Upper lobe of left lung (tissue), 6 donors: ENCODE data around the gene ATPAF1. TPM values are rescaled to one million over a fixed set of nuclear protein-coding genes. Genes with fewer than 3 reads are reported as not detected.

ENCODE experiments used
- ATAC-seq, 2 donors: fragments of 200-7000 bp; cut with Tn5 transposase; one replicate each; pipeline ENCODE4 v1.9.1; 2022; ENCODE audit warnings: mild to moderate bottlenecking in 2 of 2, moderate library complexity in 2 of 2; ENCODE audit not compliant: low FRiP score in 2 of 2
- DNase-seq, 2 donors: peaks; one replicate each; pipeline ENCODE4 v3.0.0-alpha.2; 2019 to 2020
- H3K27ac ChIP-seq, 4 donors: fragments of 200-600 bp; sonication (generic); one replicate each; pipeline ENCODE4 v1.5.1; 2016 to 2019
- H3K27me3 ChIP-seq, 4 donors: fragments of 200-600 bp; sonication (generic); one replicate each; pipeline ENCODE4 v1.5.1; 2017 to 2019
- H3K36me3 ChIP-seq, 4 donors: fragments of 200-600 bp; sonication (generic); one replicate each; pipeline ENCODE4 v1.5.1; 2016 to 2019
- H3K4me1 ChIP-seq, 4 donors: fragments of 200-600 bp; sonication (generic); one replicate each; pipeline ENCODE4 v1.5.1; 2018 to 2019
- H3K4me3 ChIP-seq, 4 donors: fragments of 200-600 bp; sonication (generic); one replicate each; pipeline ENCODE4 v1.5.1; 2017 to 2019; ENCODE audit warnings: mild to moderate bottlenecking in 2 of 4, moderate library complexity in 1 of 4
- H3K9me3 ChIP-seq, 4 donors: fragments of 200-600 bp; sonication (generic); one replicate each; pipeline ENCODE4 v1.5.1; 2018 to 2019
- EP300 ChIP-seq, 4 donors: sonication (generic); formaldehyde crosslinking; IDR thresholded peaks; one replicate each; pipeline ENCODE4 v1.5.1; 2017; ENCODE audit warnings: antibody characterized with exemption in 4 of 4, control low read depth in 2 of 4
- POLR2A ChIP-seq, 4 donors: fragments of 450-650 bp; IDR thresholded peaks; one replicate each; pipeline ENCODE4 v1.5.1; 2016 to 2017; ENCODE audit warnings: antibody characterized with exemption in 4 of 4, mild to moderate bottlenecking in 2 of 4
- POLR2AphosphoS5 ChIP-seq, 2 donors: sonication (generic); formaldehyde crosslinking; IDR thresholded peaks; one replicate each; pipeline ENCODE4 v1.5.1; 2017; ENCODE audit warnings: antibody characterized with exemption in 2 of 2
- WGBS, 2 donors: methylation state at CpG; one replicate each; pipeline ENCODE4 v1.1.5; 2017 to 2018; 5-methylcytosine and 5-hydroxymethylcytosine counted together
- total RNA-seq, 6 donors: library from RNA; depleted of rRNA in 4 of 6; stranded (reverse); fragments of >200 nt in 4 of 6; gene quantifications; one replicate each; pipeline versions ENCODE4 v1.1.0 to v1.2.1, GENCODE V29; 2016 to 2021
- TF ChIP-seq, protein P1 (sequence below), 6 experiments: fragments of 450-650 bp in 4 of 6; fragments of 200-600 bp in 2 of 6; sonication (generic) in 2 of 6; IDR thresholded peaks; one replicate each; pipeline ENCODE4 v1.5.1; 2016 to 2019; ENCODE audit warnings: antibody characterized with exemption in 6 of 6
- donor health status: DM: no; HTN: no; CAD: no; lungs with moderate emphysema.
- donor health status: DM: no; HTN: yes; CAD: no; lungs with severe emphysema.

Gene ATPAF1
- total RNA-seq, 6 donors from 2014 or later, result 26.2 to 39.6 (median 34.3) TPM

GRCh38 chr1:46687921-46688509, 19.9 kb upstream of the ATPAF1 start:
- Histone ChIP-seq H3K9me3 (no peaks in the 10 kb centered on the region), H3K4me1 (peaks cover 2 to 19% (median 18%) of the 10 kb centered on the region in 4 donors), H3K27me3 (no peaks in the 10 kb centered on the region), H3K36me3 (peaks cover 43 to 95% (median 62%) of the 10 kb centered on the region in 4 donors), H3K27ac (peak overlapping the region in 1 of 4 donors; percentile 12), H3K4me3 (no peak overlapping the region)
- 69 to 77% methylated on average over 9 of the region's 9 CpGs for WGBS, 2 donors
- DNase-seq (no peak), ATAC-seq (no peak)
- TF ChIP-seq, protein P1, sequence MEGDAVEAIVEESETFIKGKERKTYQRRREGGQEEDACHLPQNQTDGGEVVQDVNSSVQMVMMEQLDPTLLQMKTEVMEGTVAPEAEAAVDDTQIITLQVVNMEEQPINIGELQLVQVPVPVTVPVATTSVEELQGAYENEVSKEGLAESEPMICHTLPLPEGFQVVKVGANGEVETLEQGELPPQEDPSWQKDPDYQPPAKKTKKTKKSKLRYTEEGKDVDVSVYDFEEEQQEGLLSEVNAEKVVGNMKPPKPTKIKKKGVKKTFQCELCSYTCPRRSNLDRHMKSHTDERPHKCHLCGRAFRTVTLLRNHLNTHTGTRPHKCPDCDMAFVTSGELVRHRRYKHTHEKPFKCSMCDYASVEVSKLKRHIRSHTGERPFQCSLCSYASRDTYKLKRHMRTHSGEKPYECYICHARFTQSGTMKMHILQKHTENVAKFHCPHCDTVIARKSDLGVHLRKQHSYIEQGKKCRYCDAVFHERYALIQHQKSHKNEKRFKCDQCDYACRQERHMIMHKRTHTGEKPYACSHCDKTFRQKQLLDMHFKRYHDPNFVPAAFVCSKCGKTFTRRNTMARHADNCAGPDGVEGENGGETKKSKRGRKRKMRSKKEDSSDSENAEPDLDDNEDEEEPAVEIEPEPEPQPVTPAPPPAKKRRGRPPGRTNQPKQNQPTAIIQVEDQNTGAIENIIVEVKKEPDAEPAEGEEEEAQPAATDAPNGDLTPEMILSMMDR (IDR thresholded peaks at IDR 0.05), result no peak
- no peak for TF ChIP-seq EP300 (IDR thresholded peaks at IDR 0.05)
- TF ChIP-seq POLR2AphosphoS5 (IDR thresholded peaks at IDR 0.05), result no peak
- no peak for TF ChIP-seq POLR2A (IDR thresholded peaks at IDR 0.05)

- DNase-seq (peak in 1 of 2 donors; percentile 83), ATAC-seq (no peak)
- Histone ChIP-seq H3K4me3 (no peak overlapping the region), H3K9me3 (no peaks in the 10 kb centered on the region), H3K4me1 (peaks cover 2 to 26% (median 19%) of the 10 kb centered on the region in 4 donors), H3K36me3 (peaks cover 43 to 95% (median 69%) of the 10 kb centered on the region in 4 donors), H3K27me3 (no peaks in the 10 kb centered on the region), H3K27ac (peak overlapping the region in 1 of 4 donors; percentile 12)
- 49 to 51% methylated on average over 2 of the region's 2 CpGs for WGBS, 2 donors
- TF ChIP-seq POLR2A (IDR thresholded peaks at IDR 0.05), result no peak
- no peak for TF ChIP-seq POLR2AphosphoS5 (IDR thresholded peaks at IDR 0.05)
- TF ChIP-seq, protein P1 (IDR thresholded peaks at IDR 0.05), result no peak
- TF ChIP-seq EP300 (IDR thresholded peaks at IDR 0.05), result no peak
These were observed 19.0 kb upstream of the ATPAF1 start for GRCh38 chr1:46687093-46687659.

DNA sequence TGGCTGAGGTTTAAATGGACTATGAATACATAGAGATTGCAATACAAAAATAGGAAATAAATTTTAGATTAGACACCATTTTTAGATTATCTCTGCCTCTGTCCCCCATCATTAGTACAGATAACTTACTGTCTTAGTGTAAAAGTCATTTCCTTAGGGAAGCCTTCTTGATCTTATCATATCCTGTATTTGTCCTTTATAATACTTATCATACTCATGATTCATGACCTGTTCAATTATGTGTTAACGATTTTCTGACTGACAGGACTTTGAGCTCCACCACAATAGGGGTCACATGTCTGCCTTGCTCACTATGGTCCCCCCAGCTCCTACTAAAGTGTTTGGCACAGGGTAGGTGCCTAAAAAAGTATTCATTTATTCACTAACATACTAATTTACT, 18.1 kb upstream of the ATPAF1 start:
- H3K36me3 ChIP-seq, result peaks cover 43 to 93% (median 67%) of the 10 kb centered on the region in 4 donors

DNA sequence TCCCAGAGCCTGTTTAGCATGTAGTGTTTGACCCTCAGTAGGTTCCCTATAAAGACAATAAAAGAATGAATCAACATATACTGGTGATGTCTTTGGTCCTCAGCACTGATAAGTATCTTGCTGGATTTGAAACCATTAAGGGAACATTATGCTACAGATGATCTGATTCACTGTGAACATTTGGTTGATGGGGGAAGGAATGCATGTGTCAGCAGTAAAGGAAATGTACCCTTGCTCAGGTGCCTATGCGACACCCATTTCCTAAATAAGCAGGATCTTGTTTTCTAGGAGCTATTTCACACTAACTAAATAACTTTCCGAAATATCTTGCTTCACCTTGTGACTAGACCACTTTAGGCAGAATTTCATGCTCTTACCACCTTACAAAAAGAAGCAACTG, 16.5 kb upstream of the ATPAF1 start:
- no peak overlapping the region for H3K4me3 ChIP-seq

More for the DNA sequence above, 18.1 kb upstream of the ATPAF1 start:
- Histone ChIP-seq H3K27ac (no peak overlapping the region), H3K27me3 (no peaks in the 10 kb centered on the region), H3K4me1 (peaks cover 2 to 35% (median 22%) of the 10 kb centered on the region in 4 donors), H3K4me3 (no peak overlapping the region), H3K9me3 (no peaks in the 10 kb centered on the region)
- no peak for ATAC-seq
- TF ChIP-seq EP300 (IDR thresholded peaks at IDR 0.05) (no peak), POLR2AphosphoS5 (IDR thresholded peaks at IDR 0.05) (no peak), POLR2A (IDR thresholded peaks at IDR 0.05) (no peak)
- TF ChIP-seq, protein P1 (IDR thresholded peaks at IDR 0.05), result no peak
- 20 to 50% methylated on average over 1 of the region's 1 CpG for WGBS, 2 donors
- no peak for DNase-seq

More for the DNA sequence above, 16.5 kb upstream of the ATPAF1 start:
- TF ChIP-seq POLR2A (IDR thresholded peaks at IDR 0.05) (no peak), POLR2AphosphoS5 (IDR thresholded peaks at IDR 0.05) (no peak), EP300 (IDR thresholded peaks at IDR 0.05) (no peak)
- TF ChIP-seq, protein P1 (IDR thresholded peaks at IDR 0.05), result no peak
- Histone ChIP-seq H3K27ac (no peak overlapping the region), H3K27me3 (no peaks in the 10 kb centered on the region), H3K9me3 (no peaks in the 10 kb centered on the region), H3K4me1 (peaks cover 2 to 38% (median 25%) of the 10 kb centered on the region in 4 donors), H3K36me3 (peaks cover 32 to 92% (median 55%) of the 10 kb centered on the region in 4 donors)
- DNase-seq, result no peak
- no peak for ATAC-seq
- WGBS, 2 donors, result 87 to 100% methylated on average over 2 of the region's 2 CpGs
